Suppressor macrophage treated with lipopolysaccharide for 1 hour (primary cell): Measurements from ENCODE around the gene CIB1.
"Not testable (repeated sequence)": the region's sequence is repeated elsewhere in the genome, so short reads cannot be mapped to it uniquely, and the experiment has no call there.

Experiments
- DNase-seq, 3 donors: peaks; one replicate each; pipeline ENCODE4 v3.0.0-alpha.2; 2020 to 2022

The CIB1 gene

GRCh38 chr15:90191794-90192509, 41.8 kb downstream of the CIB1 start:
- peak; percentile 53 to 56 (median 55) for DNase-seq

- no peak for DNase-seq
Observed at GRCh38 chr15:90191344-90191687, 42.4 kb downstream of the CIB1 start.

GRCh38 chr15:90190606-90191343, 43.0 kb downstream of the CIB1 start:
- DNase-seq: no peak

DNA sequence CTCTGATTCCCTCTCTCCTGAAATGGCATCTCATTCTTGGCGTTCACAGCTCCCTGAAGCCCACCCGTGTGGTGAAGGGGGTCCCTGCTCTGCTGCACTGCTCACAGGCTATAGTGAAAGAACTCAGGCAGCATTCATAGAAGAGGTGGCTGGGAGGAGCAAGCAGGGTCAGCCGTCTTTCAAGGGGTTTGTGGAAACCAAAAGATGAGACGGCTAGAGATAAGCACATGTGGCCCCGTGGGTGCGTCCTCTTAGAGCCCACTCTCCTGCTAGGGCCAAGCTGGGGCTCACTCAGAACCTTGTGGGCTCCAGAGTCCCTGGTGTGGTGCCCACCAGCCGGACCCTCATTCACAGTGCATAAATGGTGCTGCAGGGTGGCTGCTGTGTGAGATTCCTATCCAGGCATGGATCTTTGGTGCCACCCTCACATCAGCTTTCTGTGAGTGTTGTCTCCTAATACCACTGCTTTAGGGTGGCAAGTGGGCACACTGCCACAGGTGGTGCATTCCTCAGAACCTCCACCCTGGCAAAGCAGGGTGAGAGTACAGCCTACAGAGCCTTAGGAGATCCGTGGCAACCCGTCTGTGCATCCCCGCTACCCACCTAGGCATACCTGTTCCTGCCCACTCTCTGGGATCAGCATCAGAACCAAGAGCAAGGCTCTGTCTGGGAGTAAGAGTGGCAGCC, 43.8 kb downstream of the CIB1 start:
- no peak for DNase-seq

- peak; percentile 71 to 87 (median 85) for DNase-seq
Observed at GRCh38 chr15:90188914-90189748, 44.6 kb downstream of the CIB1 start.

- DNase-seq: not testable (repeated sequence)
Observed at GRCh38 chr15:90188065-90188464, 45.7 kb downstream of the CIB1 start.

- DNase-seq: no peak
Observed at GRCh38 chr15:90187257-90187868, 46.4 kb downstream of the CIB1 start.

GRCh38 chr15:90184786-90185704, 48.7 kb downstream of the CIB1 start:
- DNase-seq: peak; percentile 34 to 70 (median 61)

DNA sequence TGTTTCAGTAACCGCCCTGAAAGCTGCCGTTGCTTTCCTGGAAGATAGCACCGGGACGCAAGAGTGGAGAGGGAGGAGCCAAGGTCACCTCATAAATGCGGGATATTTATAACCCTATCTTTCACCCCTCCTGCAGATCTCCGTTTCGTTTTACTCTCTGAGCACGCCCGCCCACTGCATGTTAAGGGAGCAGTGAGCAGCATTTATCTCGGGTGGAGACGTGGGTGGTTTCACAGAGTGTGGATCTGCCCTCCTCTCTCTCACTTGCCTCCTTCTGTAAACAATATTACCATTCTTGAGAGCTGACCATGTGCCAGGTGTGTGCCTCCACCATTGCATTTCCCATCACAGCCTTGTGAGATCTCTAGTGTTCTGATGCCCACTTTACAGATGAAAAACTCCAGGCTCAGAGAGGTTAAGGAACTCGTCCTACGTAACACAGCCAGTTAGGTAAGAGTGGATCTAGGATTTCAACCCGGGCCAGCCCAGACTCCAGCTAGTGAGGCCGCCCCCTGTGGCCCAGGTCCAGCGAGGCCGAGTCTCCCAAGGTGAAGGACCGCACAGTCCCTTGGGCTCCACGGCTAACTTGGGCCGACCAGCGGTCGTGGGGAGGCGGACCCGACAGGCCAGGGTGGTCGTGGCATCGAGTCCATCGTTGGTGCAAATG, 49.5 kb downstream of the CIB1 start:
- DNase-seq: no peak

DNA sequence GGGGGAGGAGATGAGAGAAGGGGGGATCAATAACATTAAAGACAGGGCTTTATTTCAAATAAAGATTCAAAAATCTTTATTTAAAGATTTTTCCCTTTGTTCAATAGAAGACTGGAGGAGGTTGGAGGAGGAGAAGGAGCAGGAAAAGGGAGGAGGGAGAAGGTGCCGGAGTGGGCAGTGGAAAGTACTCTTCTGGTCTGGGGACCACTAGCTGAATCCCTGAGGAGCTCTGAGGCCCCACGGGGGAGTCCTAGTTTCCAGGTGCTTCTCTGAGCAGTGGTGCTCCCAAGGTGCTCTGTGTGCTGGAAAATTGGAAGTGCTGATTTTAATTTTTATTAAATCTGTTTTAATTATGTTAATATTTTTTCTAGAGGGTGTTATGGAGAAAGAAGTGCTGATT, 52.0 kb downstream of the CIB1 start:
- no peak for DNase-seq
